PC-9 (cell line): Measurements from ENCODE around the gene HADHA.

Experiments used
- EZH2 ChIP-seq: fragments of 200-600 bp; sonication (generic); IDR thresholded peaks from 2 replicates; pipeline ENCODE4 v1.8.0; 2017; ENCODE audit warnings: antibody characterized with exemption, low read depth
- TF ChIP-seq, protein P1 (sequence below): fragments of 200-600 bp; sonication (generic); conservative IDR thresholded peaks from 2 replicates; pipeline ENCODE4 v1.6.1; 2017; ENCODE audit warnings: mixed run types, antibody characterized with exemption, mild to moderate bottlenecking, moderate library complexity

DNA sequence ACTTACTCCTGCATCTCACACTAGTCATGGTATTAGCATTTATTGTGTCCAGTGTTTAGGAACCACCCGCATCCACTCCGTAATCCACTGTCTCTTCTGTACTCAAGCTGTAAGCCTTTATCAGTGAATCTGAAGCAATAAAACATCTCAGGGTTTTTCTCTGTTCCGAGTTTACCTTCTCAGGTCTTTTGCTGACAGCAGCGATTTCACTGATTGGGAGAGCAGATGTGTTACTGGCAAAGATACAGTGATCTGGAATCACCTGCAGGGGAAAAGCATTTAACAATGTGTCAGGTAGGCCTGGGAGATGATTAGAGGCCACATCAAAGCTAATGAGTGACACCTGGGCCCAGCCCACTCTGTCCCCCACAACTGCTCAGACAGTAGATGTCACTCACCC is 46.9 kb downstream of the HADHA start:
- TF ChIP-seq, protein P1, sequence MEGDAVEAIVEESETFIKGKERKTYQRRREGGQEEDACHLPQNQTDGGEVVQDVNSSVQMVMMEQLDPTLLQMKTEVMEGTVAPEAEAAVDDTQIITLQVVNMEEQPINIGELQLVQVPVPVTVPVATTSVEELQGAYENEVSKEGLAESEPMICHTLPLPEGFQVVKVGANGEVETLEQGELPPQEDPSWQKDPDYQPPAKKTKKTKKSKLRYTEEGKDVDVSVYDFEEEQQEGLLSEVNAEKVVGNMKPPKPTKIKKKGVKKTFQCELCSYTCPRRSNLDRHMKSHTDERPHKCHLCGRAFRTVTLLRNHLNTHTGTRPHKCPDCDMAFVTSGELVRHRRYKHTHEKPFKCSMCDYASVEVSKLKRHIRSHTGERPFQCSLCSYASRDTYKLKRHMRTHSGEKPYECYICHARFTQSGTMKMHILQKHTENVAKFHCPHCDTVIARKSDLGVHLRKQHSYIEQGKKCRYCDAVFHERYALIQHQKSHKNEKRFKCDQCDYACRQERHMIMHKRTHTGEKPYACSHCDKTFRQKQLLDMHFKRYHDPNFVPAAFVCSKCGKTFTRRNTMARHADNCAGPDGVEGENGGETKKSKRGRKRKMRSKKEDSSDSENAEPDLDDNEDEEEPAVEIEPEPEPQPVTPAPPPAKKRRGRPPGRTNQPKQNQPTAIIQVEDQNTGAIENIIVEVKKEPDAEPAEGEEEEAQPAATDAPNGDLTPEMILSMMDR: no peak
- TF ChIP-seq EZH2: no peak
